GM12892 (cell line): ENCODE data around the gene DCTN5.

Experiments
- POLR2A ChIP-seq: IDR thresholded peaks from 2 replicates; pipeline ENCODE4 v1.6.1; 2011; ENCODE audit warnings: low read depth, low read length, control low read depth
- POLR2AphosphoS5 ChIP-seq: IDR thresholded peaks from 2 replicates; pipeline ENCODE4 v1.6.1; 2011; ENCODE audit warnings: low read depth, low read length, control low read depth

DNA sequence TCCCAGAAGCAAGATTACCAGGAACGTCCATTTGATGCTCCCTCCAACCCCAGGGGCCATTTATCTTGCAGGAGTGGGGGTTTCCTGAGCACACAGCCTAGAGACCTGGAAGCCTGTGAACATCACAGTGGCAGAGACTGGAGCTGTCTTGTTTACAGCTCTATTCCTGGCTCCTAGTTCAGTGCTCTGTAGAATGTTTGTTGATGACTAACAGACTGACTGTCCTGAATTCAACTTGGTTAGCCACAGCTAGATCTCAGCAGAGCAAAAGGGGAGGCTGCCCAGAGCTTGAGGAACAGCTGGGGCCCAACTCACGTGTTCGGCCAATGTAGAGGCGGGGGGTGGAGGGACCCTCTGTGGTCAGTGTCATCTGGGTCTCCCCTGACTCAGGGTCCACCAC, 65.2 kb downstream of the DCTN5 start:
- TF ChIP-seq POLR2A (no peak), POLR2AphosphoS5 (no peak)
